Measurements from ENCODE around the gene NKD2.
"Not testable (repeated sequence)": the region's sequence is repeated elsewhere in the genome, so short reads cannot be mapped to it uniquely, and the experiment has no call there.

Gene NKD2

DNA sequence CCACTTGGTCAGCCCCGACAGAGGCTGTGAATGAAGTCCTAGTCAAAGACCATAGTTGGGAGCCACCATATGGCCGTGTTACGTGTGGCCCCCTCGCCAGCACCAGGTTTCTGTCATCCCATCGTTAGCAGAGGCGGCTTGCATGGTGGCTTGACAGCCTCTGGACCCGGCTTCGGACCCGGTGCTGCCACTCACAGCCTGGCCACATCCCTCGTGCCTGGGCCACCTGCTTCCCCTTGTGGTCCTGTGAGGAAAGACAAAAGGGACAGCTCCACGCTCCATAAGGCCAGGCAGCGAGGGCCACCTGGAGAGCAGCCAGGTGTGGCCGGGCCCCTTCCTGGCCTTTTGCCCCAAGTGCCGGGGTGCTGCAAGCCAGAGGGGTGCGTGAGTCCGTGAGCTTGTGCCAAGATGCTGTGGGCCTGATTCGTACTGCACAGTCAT, 6.2 kb downstream of the NKD2 start:
- no peak for DNase-seq

DNA sequence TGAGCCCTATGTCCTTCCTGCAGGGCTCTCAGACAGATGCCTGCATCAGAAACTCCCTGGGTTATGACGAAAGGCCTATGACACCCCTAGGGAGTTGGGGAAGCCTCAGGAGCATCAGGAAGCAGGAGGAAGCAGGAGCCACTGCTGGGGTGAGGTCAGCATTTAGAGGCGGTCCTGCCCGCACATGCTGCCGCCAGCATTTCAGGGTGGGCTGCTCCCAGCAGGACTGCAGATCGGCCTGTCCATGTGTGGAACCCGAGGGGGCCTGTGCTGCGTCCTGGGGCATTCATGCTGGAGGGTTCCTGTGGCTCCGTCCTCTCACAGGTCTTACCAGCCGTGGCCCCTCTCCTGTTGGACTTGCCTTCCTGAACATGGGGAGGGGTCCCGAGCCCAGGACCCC, 6.9 kb downstream of the NKD2 start:
- no peak for DNase-seq

DNA sequence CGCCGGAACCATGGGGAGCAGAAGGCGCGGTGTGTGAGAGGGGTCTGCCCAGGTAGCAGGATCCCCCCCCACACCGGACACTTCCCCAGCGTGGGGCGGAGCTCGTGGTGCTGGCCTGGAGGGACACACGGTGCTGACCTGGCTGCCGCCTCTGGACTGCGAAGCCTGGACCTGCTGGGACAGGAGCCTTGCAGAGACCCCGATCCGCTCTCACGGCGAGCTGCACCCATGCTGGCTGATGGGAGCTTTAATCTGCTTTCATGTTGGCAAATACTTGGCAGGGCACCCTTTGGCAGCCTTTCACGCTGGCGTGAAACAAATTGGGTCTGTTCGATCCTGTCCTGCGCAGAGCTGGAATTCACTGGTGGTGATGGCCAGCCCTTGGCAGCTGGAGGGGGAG, 7.4 kb downstream of the NKD2 start:
- no peak for DNase-seq

DNA sequence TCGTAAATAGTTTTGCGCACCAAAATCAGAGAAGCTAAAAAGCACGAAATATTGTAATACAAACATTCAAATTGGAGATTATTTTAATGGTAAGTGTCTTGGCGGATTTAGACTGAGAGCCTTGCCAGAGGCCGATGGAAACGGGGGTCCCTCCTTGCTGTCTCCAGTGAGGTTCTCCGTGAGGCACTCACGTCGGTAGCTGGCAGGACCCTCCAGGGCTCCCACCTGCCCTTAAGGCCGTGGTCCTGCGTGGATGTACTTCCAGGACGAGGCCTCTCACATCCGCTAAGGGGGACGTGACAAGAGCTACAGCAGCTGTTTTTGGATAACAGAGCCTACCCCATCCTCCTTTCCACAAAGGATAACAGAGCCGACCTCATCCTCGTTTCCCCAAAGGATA, 7.9 kb downstream of the NKD2 start:
- DNase-seq, result no peak

DNA sequence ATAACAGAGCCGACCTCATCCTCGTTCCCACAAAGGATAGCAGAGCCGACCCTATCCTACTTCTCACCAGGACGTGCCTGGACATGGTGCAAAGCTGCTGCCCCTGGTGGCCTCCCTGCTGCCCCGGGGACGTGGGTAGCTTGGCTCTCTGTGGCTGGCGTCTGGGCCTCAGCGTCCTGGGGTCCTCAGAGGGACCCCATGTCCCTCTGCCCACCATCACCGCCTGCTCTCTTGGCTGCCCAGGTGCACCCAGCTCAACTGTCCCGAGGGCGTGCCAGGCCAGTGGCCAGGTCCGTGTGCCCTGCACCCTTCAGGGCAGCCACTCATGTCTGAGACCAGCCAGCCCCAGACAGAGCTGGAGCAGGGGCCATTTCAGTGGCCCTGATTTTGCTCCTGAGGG, 8.5 kb downstream of the NKD2 start:
- DNase-seq, result no peak

DNA sequence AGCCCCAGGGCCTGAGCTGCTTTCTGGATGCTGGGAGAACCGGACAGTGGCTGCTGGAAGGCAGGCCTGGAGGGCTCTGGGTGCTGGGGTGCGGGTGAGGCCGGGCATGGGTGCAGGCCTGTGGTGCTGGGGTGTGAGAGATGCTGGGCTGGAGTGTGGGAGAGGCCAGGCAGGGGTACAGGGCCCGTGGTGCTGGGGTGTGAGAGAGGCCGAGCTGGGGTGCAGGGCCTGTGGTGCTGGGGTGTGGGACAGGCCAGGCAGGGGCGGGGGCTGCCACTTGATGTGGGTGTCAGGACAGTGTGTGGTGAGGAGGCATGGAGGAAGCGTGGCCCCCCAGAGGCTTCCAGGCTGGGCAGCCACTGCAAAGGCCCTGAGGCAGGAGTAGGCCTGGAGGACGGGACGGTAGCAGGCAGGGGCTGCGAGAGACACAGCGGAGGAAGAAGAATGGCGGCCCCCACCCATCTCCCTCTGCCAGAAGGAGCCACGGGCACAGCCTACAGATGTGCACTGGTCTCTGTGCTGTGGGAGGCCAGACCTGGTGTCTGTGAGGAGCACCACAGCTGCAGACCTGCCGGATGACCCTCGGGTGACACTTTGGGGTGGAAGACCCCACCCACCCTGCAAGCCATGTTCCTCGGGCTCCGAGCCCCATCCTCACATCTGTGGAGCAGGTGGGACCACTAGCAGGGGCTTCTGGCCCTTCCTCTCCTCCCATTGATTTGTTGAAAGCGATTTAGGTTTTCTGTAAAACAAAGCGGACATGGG, 9.3 kb downstream of the NKD2 start:
- no peak for DNase-seq

DNA sequence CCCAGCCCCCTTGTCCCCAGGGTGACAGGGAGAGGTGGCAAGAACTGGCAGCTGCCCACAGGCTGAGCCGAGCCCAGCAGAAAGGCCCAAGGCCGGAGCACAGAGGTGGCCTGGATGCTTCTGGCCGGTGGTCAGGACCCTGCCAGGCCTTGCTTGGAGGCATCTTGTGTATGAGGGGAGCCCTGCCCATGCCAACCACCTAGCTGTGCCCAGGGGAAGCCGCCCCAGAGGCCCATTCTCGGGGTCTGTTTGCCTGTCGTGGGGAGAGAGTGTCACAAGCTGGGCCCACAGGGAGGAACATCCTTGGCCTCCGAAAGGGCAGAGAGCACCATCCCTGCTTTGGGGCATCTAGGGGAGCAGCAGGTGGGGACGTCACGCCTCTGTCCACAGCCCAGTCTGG, 10.0 kb downstream of the NKD2 start:
- DNase-seq, result no peak

DNA sequence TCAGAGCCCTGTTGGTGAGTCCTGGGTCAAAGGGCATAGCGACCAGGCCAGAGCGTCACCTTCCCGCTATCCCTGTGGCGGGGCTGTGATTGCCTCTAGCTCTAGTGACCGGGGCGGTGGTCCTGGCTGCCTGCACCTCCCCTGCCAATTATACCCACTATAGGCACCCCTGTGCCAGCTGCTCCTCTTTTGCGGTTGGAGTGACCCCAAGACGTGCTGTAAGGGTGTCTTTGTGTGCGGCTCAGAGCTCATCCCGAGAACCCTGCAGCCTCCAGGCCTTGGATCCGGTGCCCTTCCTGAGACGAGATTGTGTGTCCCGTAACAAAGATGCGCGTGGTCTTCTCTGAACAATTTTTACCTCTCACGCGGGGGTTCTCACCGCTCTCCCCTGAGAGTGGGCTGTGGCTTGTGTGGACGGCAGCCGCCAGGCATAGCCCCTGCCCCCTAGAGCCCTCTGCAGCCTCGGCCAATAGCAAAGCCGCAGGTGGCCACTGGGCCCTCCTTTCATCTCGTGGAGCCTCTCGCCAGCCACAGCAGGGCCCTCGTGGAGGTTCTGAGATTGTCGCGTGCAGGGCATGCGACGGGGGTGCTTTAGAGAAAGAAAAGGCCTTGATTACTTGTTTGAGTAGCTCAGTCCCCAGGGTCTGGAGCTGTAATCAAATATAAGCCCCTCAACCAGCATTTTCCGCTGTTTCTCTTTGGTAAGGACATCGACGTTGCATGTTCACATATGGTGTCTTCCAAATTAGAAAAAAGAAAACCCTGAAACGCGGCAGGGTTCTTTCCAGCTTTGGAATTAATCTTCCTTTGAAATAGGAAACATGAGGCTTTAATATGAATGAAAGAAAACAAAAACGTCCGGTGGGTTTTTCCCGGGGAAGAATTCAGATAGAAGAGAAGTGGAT, 10.7 kb downstream of the NKD2 start:
- no peak for DNase-seq

DNA sequence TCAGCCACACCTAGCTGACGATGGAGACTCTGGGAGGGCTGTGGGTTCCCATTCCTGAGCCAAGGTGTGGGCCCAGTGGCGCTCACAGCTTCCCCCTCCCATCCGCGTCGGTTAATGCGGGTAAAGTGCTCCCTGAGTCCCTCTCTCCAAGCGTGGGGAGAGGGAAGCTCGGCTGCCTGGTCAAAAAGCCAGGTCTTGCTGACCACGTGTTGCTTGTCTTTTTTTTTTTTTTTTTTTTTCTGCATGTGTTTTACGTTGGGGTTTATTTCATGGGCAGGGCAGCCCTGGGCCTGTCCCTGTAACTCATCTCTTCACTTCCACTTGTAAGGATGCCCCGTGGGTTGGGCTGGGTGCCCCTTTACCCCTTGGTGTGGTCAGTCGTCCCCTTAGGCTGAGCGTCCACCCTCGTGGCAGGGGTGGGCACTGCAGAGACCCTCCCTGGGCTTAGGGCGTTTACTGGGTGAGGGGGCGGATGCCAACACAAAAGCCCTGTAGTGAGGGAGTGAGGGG, 11.9 kb downstream of the NKD2 start:
- no peak for DNase-seq

DNA sequence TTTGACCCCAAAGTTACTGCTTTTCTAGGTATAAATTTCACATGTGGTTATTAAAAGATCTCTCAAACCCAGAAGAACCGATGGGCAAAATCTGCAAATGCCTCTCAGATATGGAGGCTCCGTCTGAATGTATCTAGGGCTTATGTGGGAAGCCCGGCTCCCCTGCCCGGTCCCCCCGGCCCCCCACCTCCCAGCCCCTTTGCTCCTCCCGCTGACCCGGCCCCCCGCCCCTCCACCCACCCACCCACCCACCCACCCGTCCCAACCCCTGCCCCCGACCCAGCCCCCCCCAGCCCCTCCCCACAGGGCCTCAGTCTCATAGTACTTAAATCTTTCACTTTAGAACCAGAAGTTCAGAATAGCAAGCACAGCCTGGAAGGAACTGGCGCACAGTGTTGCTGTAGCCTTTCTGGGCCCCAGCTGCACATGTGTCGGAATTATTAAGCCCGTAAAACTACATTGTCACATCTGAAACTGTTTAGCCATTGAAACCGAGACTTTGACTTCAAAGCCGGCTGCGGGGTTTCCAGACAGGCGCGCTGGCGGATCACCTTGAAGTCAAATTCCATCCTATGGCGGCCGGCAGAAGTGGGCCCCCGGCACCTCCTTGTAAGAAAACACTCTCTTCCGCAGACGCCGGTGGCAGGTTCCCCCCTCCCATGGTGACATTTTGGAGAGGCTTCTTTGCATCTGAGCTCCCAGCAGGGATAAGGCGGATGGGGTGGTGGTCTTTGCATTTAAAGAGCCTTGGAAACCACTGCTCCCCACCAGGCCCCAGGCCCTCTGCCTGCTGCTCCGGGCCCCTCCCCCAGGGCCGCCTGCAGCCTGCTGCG, 12.8 kb downstream of the NKD2 start:
- no peak for DNase-seq

DNA sequence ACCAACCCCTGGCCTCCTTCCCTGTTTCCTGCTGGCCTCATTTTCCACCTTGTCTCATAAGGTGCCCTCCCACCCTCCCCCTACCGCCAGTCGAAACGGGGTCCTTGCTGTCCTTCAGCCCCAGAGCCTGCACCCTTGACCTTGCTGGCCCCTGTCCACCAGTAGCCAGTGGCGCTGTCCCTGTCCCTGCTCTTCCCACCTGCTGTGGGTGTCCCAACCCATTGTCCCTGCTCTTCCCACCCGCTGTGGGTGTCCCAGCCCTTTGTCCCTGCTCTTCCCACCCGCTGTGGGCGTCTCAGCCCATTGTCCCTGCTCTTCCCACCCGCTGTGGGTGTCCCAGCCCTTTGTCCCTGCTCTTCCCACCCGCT, 13.4 kb downstream of the NKD2 start:
- DNase-seq, result not testable (repeated sequence)

DNA sequence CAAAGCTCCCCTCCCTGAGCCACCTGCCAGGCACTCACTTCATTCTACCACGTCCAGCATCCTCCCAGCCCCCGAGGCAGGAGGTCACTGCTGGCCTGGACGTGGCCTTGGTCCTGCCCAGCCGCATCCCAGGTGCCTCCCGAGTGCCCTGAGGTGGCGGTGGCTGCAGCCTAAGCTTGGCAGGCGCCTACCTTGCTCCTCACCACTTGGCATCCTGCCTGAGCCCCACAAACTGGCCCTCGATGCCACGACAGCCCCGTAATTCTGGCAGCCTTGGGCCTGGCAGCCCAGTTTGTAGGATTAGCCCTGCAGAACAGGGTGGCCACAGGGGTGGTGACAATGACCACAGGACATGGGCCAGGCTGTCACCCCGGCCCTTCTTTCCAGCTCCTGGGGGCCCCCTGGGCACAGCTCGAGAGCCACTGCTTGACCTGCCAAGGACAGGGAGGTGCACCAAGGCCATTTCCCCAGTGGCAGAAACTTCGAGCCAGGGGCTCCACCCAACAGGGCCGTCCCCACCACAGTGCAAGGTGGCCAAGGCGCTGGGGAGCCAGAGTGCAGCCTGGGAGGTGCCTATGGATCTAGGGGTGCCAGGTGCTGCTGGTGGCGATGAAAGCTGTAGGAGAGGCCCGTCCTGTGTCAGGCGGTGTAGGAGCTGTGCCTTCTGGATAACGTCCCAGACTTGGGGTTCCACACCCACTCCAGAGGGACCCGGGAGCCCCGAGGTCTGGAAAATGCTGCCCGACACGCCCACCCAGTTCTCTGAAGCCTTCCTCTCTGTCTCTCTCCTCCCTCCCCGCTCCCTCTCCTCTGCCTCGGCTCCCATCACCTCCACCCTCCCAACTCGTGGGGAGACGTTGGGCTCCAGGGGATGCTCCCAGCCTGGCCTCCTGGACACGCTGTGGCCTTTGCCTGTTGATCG, 18.4 kb downstream of the NKD2 start:
- DNase-seq, result no peak

DNA sequence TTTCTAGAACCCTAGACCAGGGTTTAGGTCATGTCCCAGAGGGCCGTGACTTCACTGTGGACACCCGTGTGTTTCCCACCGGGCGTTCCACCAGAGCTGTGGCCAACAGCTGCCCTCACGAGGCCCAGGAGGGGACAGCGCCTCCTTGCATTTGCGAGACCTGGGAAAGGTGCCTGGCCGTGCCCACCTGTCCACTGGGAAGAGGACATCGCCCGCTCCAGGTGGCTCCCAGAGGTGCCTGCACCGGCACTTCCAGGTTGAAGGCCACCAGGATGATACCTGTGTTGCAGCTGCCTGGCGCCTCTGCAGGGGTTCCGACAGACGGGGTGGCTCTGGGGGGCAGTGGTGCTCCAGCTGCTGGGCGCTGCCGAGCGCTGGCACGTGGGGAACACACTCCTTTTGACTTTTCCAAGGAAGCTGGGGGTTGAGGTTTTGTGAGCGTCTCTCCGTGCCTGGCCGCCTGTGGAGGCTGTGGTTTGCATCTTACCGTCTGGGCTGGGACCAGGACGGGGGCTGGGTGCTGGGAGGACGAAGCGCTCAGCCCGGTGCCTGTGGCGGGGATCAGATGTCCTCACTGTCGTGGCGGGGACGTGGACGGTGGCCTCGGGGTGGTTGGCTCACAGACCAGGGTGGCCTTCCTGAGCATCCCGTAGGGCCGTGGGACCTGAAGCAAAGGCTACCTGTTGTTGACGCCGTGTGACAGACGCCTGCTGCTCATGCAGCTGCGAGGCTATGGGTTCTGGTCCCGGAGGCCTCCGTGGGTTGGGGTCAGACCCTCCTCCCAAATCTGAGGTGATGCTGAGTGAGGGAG, 19.2 kb downstream of the NKD2 start:
- DNase-seq, result no peak

DNA sequence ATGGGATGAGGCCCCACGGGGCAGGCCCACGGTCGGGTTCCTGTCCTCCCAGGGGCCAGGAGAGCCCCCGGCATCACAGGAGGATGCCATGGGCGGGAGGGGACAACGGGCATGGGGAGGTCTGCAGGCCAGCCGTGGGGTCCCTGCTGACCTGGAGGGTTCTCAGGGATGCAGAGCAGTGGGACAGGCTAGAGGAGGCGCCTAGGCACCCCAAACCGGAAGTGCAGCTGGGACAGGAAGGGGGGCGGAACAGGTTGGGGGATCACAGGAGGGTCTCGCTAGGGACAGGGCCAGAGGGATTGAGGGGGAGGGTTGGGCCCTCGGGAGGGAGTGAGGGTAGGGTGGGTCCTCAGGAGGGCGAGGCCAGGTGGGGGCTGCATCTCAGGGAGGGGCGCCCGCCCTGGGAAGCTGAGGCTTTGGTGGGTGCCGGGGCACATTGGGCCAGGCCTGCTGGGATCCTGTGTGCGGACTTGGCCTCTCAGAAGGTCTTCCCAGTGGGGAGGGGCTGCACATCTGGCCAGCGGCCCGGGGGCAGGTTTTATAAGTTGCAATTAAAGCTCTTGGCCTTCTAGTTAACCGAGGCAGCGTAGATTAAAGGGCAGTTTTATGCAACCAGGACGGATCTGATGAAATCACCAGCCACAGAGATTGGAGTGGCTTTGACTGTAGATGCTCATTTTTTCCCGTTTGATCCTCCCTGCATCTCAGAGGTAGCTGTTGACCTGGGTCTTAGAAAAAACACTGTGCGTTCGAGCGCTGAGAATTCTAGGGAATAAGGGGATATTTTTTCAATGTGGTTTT, 20.1 kb downstream of the NKD2 start:
- no peak for DNase-seq

DNA sequence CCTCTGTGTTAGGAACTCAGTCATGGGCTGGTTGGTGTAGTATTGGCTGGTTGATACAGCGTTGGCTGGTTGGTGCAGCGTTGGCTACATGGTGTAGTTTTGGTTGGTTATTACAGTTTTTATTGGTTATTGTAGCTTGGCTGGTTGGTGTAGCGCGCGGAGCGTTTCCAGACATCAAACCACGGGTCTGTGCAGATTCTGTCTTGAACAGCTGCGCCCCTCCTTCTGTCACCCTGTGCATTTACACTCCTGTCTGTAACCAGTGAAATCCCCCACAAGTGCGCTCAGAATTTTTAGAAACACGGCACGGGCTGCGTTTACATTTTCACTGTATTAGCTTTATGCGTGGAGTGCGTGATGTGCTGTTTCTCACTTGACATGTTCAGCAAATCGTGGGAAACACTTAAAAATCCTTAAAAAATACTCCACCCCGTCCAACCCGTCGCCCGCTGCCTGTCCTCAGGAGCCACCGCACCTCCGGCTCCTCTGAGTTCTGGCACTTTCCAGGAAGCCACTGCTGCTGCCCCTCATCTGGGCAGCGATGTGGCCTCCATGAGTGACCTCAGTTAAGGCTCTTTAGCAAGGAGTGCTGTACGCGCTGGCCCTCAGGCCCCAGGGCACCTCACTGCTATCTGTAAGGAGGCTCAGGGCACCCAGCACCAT, 20.8 kb downstream of the NKD2 start:
- no peak for DNase-seq

DNA sequence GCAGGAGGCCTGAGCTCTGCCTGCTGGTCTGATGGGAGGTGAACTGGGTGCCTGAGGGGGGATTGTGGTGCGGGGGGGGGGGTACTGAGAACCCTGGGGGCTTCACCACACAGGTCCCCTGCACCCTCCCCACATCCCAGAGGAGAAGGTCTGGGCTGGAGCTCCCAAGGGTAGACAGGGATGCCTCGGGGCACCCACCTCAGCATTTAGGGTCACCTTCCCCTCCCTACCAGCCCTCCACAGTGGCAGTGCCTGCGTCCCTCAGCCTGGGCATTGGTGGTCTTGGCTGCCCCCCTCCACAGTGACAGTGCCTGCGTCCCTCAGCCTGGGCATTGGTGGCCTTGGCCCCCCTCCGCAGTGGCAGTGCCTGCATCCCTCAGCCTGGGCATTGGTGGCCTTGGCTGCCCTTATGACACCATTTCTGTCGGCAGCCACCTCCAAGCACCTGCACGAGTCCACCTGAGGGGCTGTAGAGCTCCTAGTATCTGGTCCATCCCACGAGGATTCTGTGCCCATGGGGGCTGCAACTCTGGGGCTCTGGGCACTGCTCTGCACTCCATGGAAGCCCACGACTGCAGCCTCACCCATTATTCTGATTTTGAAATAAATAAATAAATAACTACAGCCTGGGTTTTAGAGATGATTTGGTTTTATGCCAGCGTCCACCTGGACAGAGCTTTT, 21.5 kb downstream of the NKD2 start:
- DNase-seq, result no peak

DNA sequence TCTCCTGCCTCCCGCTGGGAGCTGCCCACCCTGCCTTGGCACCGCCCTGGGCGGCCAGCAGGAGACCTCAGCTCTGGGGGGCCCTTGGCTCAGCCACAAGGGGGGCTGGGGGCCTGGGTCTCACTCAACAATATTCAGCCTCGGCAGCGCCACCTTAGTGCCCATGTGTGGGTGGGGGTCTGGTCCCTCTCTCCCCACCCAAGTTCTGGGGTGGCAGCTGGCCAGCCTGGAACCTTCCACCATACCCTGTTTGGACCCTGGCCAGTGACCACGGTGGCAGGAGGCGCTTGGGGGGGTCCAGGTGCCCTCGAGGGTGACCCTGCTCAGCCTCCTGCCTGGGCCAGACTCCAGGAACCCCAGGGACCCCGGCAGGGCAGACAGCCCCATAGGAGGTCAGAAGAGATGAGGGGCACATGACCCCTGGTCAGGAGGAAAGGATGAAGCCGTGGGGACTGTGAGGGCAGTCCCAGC, 22.2 kb downstream of the NKD2 start:
- no peak for DNase-seq

DNA sequence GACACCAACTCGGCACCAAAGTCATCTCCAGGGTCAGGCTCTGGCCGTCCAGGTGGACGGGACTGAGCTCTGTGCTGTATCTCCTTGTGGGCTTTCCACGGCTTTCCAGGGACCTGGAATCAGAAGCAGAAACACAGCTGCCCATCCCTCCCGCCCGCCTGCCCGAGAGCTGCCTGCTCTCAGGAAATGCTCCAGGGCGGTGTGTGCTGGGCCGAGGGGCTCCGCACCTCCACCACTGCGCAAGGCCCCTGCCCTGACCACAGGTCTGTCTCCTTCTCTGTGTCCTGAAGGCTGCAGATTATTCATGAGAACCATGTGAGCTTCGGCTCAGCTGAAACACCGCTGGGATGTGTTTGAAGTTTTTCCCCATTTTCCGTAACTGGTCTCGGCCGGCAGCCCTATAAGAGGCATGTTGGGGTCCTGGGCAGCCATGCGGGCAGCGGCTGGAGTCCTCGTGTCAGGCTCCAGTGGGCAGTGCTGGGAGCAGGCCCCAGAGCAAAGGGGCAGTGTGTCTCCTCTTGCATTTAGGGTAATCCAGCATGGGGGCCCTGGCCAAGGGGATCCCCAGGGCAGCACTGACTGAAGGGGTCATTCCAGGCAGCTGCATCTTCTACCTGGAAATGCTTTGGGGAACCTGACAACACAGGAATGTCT, 22.8 kb downstream of the NKD2 start:
- DNase-seq, result no peak

All from CD4-positive, alpha-beta T cell treated with Interleukin-17A for 4 hours (primary cell).